ENCODE data around the gene ALDH1B1. TPM values are rescaled to one million over a fixed set of nuclear protein-coding genes. Genes with fewer than 3 reads are reported as not detected.

Gene ALDH1B1
- total and polyA plus RNA-seq, 11 donors: 7.5 to 55.6 (median 20.7) TPM

- intact Hi-C loops (cut with DNase I): no loop called here
- Histone ChIP-seq H3K9me3 (peaks cover 0 to 18% (median 3%) of the 10 kb centered on the region in 12 donors), H3K4me3 (no peak overlapping the region), H3K27me3 (no peaks in the 10 kb centered on the region), H3K4me1 (peaks cover 0 to 6% (median 0%) of the 10 kb centered on the region in 12 donors), H3K27ac (no peak overlapping the region), H3K36me3 (no peaks in the 10 kb centered on the region)
- DNase-seq (no peak), ATAC-seq (peak in 2 of 4 donors; percentile 23 to 44)
- TF ChIP-seq CTCF (IDR thresholded peaks at IDR 0.05): no peak
- no peak for TF ChIP-seq POLR2A (IDR thresholded peaks at IDR 0.05)
- 54 to 58% (median 56%) methylated on average over 8 of the region's 8 CpGs for WGBS, 4 donors
Measured at GRCh38 chr9:38380872-38381534, 11.5 kb upstream of the ALDH1B1 start.

GRCh38 chr9:38382141-38382540 lies 10.4 kb upstream of the ALDH1B1 start:
- H3K4me3 ChIP-seq: no peak overlapping the region
- peaks cover 0 to 6% (median 0%) of the 10 kb centered on the region in 12 donors for H3K4me1 ChIP-seq
- H3K27ac ChIP-seq: no peak overlapping the region
- TF ChIP-seq POLR2A (IDR thresholded peaks at IDR 0.05) (no peak), CTCF (IDR thresholded peaks at IDR 0.05) (no peak)
- ATAC-seq: no peak
- no peak for DNase-seq
- WGBS, 4 donors: 82 to 86% (median 85%) methylated on average over 8 of the region's 8 CpGs
- H3K36me3 ChIP-seq: no peaks in the 10 kb centered on the region
- peaks cover 0 to 18% (median 3%) of the 10 kb centered on the region in 12 donors for H3K9me3 ChIP-seq
- H3K27me3 ChIP-seq: no peaks in the 10 kb centered on the region
- intact Hi-C loops (cut with DNase I): no loop called here

GRCh38 chr9:38384990-38385848 lies 7.3 kb upstream of the ALDH1B1 start:
- peaks cover 0 to 18% (median 0%) of the 10 kb centered on the region in 12 donors for H3K4me1 ChIP-seq
- DNase-seq: no peak
- no peak for ATAC-seq
- H3K27ac ChIP-seq: no peak overlapping the region
- TF ChIP-seq CTCF (IDR thresholded peaks at IDR 0.05) (no peak), POLR2A (IDR thresholded peaks at IDR 0.05) (no peak)
- intact Hi-C loops (cut with DNase I): no loop called here
- peaks cover 0 to 18% (median 3%) of the 10 kb centered on the region in 12 donors for H3K9me3 ChIP-seq
- no peaks in the 10 kb centered on the region for H3K27me3 ChIP-seq
- H3K4me3 ChIP-seq: no peak overlapping the region
- 73 to 85% (median 82%) methylated on average over 3 of the region's 3 CpGs for WGBS, 4 donors
- no peaks in the 10 kb centered on the region for H3K36me3 ChIP-seq

GRCh38 chr9:38385896-38386295 lies 6.6 kb upstream of the ALDH1B1 start:
- Histone ChIP-seq H3K27ac (peak overlapping the region in 1 of 12 donors; percentile 9), H3K4me1 (peaks cover 0 to 17% (median 0%) of the 10 kb centered on the region in 12 donors), H3K27me3 (no peaks in the 10 kb centered on the region), H3K9me3 (peaks cover 0 to 18% (median 3%) of the 10 kb centered on the region in 12 donors), H3K4me3 (no peak overlapping the region), H3K36me3 (no peaks in the 10 kb centered on the region)
- no peak for DNase-seq
- TF ChIP-seq CTCF (IDR thresholded peaks at IDR 0.05): no peak
- TF ChIP-seq POLR2A (IDR thresholded peaks at IDR 0.05): no peak
- 89 to 98% (median 94%) methylated on average over 1 to 3 of the region's 3 CpGs for WGBS, 4 donors
- intact Hi-C loops (cut with DNase I): no loop called here
- no peak for ATAC-seq

Measured in heart left ventricle (tissue), 16 donors.